Measurements from ENCODE around the gene ZIC1.

Gene ZIC1

DNA sequence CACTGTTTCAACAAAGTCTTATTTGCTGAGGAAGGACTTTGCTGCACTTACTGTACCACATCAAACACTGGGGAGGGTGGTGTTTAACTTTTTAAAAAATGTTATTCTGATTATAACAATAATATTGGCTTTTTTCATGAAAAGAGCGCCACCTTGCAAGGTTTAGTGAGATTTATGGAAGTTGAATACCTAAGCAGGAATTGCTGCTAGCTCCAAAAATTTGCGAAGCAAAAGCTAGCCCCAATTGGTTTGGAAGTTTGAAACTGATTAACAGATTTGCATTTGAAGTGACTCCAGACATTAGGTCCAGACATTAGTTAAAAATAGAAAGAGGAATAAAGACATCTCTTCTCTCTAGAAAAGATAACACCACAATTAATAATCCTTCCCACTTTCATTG is 6.7 kb downstream of the ZIC1 start:
- H3K27me3 ChIP-seq (ENCODE audit: control insufficient read depth in 1 of 2, insufficient read depth in 2 of 2, low read length in 2 of 2): peaks cover 71 to 88% of the 10 kb centered on the region in 2 donors
- no peak overlapping the region for H3K27ac ChIP-seq (ENCODE audit: low read depth, low read length)
- H3K9me3 ChIP-seq (ENCODE audit: control insufficient read depth in 1 of 2, low read length in 2 of 2): no peaks in the 10 kb centered on the region
- no peak overlapping the region for H3K4me3 ChIP-seq (ENCODE audit: low read depth in 1 of 2, low read length in 2 of 2)
- H3K9ac ChIP-seq (ENCODE audit: low read depth in 1 of 2, low read length in 2 of 2): no peak overlapping the region
- peaks cover 8 to 9% of the 10 kb centered on the region in 2 donors for H3K4me1 ChIP-seq (ENCODE audit: control insufficient read depth in 1 of 2, insufficient read depth in 2 of 2, low read length in 2 of 2)
- H3K36me3 ChIP-seq (ENCODE audit: control insufficient read depth in 1 of 2, insufficient read depth in 2 of 2, low read length in 2 of 2): no peaks in the 10 kb centered on the region

DNA sequence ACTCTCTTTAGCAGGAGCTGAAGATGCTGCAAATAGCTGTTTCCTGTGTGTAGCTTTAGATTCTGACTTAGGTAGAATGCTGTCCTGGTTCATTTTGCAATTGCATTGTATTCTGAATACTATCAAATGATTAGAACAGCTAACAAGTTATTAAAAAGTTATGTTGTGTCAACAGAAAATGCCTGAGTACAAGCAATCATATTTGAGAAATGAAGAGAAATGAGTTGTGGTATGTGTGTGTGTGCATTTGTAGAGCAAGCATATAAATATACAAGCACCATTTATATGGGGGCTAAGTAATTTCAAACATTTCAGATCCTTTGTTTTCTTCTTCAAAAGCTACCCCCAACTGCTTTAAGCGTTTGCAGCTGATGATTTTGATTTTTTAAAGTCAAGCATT is 7.8 kb downstream of the ZIC1 start:
- Histone ChIP-seq H3K9me3 (ENCODE audit: control insufficient read depth in 1 of 2, low read length in 2 of 2) (no peaks in the 10 kb centered on the region), H3K4me3 (ENCODE audit: low read depth in 1 of 2, low read length in 2 of 2) (no peak overlapping the region)

DNA sequence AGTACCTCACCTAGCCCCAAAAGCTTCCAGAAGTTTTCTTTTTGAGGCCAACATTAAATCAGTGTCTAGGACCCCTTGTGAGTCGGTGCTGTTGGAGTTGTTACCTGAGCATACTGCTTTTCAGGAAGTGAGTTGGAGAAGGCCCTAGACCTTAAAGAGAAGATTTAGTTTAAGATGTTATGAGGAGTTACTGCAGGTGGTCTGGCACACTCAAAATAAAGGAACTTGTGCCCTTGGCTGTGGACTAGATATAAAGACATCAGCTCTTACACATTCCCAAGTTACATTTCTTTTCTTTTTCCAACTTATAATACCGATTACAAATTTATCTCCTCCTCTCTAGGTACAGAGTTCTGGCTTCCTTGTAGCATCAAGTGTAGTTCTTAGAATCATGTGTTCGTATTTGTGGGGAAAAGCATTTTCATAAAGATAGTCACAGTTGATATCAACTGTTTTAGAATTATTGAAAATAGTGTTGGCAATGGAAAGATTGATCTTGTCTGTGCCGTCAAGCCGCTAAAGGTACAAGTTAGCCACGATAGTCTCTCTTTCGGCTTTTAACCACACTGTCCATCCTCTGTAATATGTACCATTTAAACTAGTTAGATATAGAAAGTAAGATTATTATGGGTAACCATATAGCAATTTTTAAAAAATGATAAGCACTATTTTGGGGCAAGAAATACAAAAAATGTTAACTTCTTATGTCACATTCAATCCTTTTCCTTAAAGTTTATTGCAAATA is 8.6 kb downstream of the ZIC1 start:
- no peak overlapping the region for H3K27ac ChIP-seq (ENCODE audit: low read depth, low read length)
- H3K27me3 ChIP-seq (ENCODE audit: control insufficient read depth in 1 of 2, insufficient read depth in 2 of 2, low read length in 2 of 2): peaks cover 74 to 89% of the 10 kb centered on the region in 2 donors
- no peak overlapping the region for H3K9ac ChIP-seq (ENCODE audit: low read depth in 1 of 2, low read length in 2 of 2)
- H3K36me3 ChIP-seq (ENCODE audit: control insufficient read depth in 1 of 2, insufficient read depth in 2 of 2, low read length in 2 of 2): no peaks in the 10 kb centered on the region
- H3K4me1 ChIP-seq (ENCODE audit: control insufficient read depth in 1 of 2, insufficient read depth in 2 of 2, low read length in 2 of 2): peaks cover 7 to 9% of the 10 kb centered on the region in 2 donors
- no peaks in the 10 kb centered on the region for H3K9me3 ChIP-seq (ENCODE audit: control insufficient read depth in 1 of 2, low read length in 2 of 2)
- no peak overlapping the region for H3K4me3 ChIP-seq (ENCODE audit: low read depth in 1 of 2, low read length in 2 of 2)

More for the DNA sequence above, 7.8 kb downstream of the ZIC1 start:
- H3K36me3 ChIP-seq (ENCODE audit: control insufficient read depth in 1 of 2, insufficient read depth in 2 of 2, low read length in 2 of 2): no peaks in the 10 kb centered on the region
- H3K27me3 ChIP-seq (ENCODE audit: control insufficient read depth in 1 of 2, insufficient read depth in 2 of 2, low read length in 2 of 2): peaks cover 74 to 89% of the 10 kb centered on the region in 2 donors
- peaks cover 7 to 9% of the 10 kb centered on the region in 2 donors for H3K4me1 ChIP-seq (ENCODE audit: control insufficient read depth in 1 of 2, insufficient read depth in 2 of 2, low read length in 2 of 2)
- H3K27ac ChIP-seq (ENCODE audit: low read depth, low read length): no peak overlapping the region
- H3K9ac ChIP-seq (ENCODE audit: low read depth in 1 of 2, low read length in 2 of 2): no peak overlapping the region

DNA sequence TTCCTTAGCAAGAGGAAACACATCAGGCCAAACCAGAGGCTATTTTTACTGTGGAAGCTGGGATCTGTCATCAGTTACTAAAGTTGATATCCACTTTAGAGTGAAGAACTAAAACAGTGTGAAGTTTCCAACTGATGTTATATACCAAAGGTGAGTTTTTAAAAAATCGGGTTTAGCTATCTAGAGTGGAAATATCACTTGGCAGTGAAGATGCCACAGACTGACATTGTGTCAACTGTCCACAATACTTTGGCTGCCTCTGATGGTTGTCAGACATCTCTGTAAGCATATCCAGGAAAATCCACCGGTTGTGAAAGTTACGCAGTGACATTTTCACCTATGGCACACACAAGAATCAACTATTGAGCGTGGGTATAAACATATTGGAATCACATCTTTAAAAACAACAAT is 9.2 kb downstream of the ZIC1 start:
- H3K9me3 ChIP-seq (ENCODE audit: control insufficient read depth in 1 of 2, low read length in 2 of 2): no peaks in the 10 kb centered on the region
- H3K9ac ChIP-seq (ENCODE audit: low read depth in 1 of 2, low read length in 2 of 2): no peak overlapping the region
- peaks cover 2 to 7% of the 10 kb centered on the region in 2 donors for H3K4me1 ChIP-seq (ENCODE audit: control insufficient read depth in 1 of 2, insufficient read depth in 2 of 2, low read length in 2 of 2)
- no peaks in the 10 kb centered on the region for H3K36me3 ChIP-seq (ENCODE audit: control insufficient read depth in 1 of 2, insufficient read depth in 2 of 2, low read length in 2 of 2)
- H3K4me3 ChIP-seq (ENCODE audit: low read depth in 1 of 2, low read length in 2 of 2): no peak overlapping the region
- H3K27me3 ChIP-seq (ENCODE audit: control insufficient read depth in 1 of 2, insufficient read depth in 2 of 2, low read length in 2 of 2): peaks cover 74 to 89% of the 10 kb centered on the region in 2 donors
- H3K27ac ChIP-seq (ENCODE audit: low read depth, low read length): no peak overlapping the region

DNA sequence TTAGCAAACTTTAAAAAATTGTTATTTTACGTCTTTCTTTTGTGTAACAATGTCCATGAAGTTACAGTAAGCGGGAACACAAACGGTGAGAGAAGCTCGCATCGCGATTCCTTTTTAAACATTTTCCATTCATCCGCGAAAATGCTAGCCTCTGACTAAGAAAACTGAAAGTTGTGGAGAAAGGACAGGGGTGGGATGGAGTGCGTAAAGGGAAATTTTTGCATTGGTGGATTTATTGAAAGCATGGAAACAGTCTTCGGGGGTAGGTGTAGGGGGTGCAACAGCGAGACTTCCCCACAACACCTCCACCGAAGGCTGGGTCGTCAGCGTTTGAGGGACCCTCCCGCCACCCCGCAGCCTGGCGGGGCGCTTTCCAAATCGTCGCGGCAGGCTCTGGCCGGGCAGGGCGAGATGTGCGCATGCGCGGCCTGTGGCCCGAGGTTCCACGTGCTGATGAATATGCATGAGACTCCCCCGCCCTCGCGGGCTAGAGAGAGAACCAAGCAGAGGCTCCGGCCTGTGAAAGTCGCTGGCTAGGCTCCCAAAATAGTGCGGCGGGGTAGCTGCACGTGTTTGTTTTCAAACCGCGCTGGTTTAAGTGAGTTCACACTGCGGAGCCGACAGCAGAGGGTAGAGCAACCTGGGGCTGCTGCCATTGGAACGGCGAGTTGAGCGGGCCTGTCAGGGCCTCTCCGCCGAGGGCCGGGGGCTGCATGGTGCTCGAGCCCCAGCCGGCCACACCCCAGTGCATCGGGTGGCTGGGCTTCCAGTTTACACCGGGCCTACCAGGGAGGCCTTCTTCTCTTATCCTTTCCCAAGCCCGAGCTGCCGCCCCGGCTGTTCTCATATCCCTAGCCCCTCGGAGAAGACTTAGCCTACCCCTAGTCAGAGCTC is 9.9 kb downstream of the ZIC1 start:
- Histone ChIP-seq H3K36me3 (ENCODE audit: control insufficient read depth in 1 of 2, insufficient read depth in 2 of 2, low read length in 2 of 2) (no peaks in the 10 kb centered on the region), H3K9ac (ENCODE audit: low read depth in 1 of 2, low read length in 2 of 2) (no peak overlapping the region), H3K4me3 (ENCODE audit: low read depth in 1 of 2, low read length in 2 of 2) (peak overlapping the region; percentile 28 to 43), H3K27ac (ENCODE audit: low read depth, low read length) (no peak overlapping the region), H3K9me3 (ENCODE audit: control insufficient read depth in 1 of 2, low read length in 2 of 2) (no peaks in the 10 kb centered on the region), H3K27me3 (ENCODE audit: control insufficient read depth in 1 of 2, insufficient read depth in 2 of 2, low read length in 2 of 2) (peaks cover 75 to 91% of the 10 kb centered on the region in 2 donors), H3K4me1 (ENCODE audit: control insufficient read depth in 1 of 2, insufficient read depth in 2 of 2, low read length in 2 of 2) (peaks cover 0 to 7% of the 10 kb centered on the region in 2 donors)

DNA sequence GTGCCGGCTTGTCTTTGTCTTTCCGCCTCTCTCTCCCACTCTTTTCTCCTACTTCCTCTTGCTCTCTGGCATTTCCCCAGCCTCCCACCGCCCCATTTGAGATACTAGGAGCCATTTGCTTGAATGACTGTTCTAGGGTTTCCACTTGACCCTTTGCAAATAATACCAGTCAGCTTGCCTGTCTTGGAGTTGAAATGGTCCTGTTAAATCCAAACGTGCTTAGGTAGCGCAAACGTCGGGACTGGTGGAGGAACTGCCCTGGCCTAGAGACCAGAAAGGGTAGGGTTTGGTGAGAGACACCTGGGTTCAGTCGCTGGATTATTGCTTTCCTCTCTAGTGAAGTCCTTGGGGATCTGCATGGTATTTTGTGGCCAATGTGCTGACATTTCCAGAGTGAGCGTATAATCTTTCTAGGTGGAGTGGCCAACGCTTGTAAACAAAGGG is 10.6 kb downstream of the ZIC1 start:
- no peak overlapping the region for H3K27ac ChIP-seq (ENCODE audit: low read depth, low read length)
- H3K36me3 ChIP-seq (ENCODE audit: control insufficient read depth in 1 of 2, insufficient read depth in 2 of 2, low read length in 2 of 2): no peaks in the 10 kb centered on the region
- H3K9me3 ChIP-seq (ENCODE audit: control insufficient read depth in 1 of 2, low read length in 2 of 2): no peaks in the 10 kb centered on the region
- H3K27me3 ChIP-seq (ENCODE audit: control insufficient read depth in 1 of 2, insufficient read depth in 2 of 2, low read length in 2 of 2): peaks cover 75 to 91% of the 10 kb centered on the region in 2 donors
- no peak overlapping the region for H3K9ac ChIP-seq (ENCODE audit: low read depth in 1 of 2, low read length in 2 of 2)
- peaks cover 0 to 7% of the 10 kb centered on the region in 2 donors for H3K4me1 ChIP-seq (ENCODE audit: control insufficient read depth in 1 of 2, insufficient read depth in 2 of 2, low read length in 2 of 2)
- no peak overlapping the region for H3K4me3 ChIP-seq (ENCODE audit: low read depth in 1 of 2, low read length in 2 of 2)

DNA sequence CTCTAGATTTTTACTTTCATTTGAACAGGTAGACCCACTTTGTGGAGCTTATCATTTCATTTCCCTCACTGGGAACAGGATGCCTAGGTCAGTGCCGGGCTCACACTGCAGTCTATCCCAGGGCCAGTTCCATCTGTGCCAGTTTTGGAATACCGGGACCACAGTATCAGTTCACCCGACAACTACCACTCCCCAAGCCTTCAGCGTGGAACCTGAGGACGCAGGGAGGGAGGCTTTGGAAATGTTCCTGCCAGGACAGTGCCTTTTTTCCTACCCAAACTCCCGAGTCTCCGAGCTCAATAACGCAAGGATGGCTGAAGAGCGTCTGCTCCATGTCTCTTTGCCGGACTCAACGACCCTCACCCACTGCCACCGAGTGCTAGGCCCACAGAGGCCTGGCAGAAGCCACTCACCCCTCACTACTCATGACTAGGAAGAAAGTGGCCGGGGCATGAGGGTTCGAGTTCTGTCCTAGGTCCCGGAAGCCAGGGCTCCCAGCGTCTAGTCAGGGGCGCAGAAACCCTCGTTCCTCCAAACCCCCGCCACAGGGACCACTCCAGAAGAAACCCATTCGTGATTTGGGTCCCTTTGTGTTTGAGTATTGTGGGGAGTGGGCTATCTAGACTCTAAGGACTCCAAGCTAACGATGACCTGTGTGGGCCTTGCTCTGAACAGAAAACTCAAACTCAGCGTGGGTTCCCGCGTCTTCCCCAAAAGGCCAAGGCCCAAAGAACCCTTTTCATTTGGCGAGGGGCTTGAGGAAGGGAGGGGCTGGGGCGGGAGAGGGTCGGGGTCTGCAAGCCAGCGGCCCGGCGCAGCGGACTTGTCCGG is 11.4 kb downstream of the ZIC1 start:
- Histone ChIP-seq H3K27ac (ENCODE audit: low read depth, low read length) (no peak overlapping the region), H3K36me3 (ENCODE audit: control insufficient read depth in 1 of 2, insufficient read depth in 2 of 2, low read length in 2 of 2) (no peaks in the 10 kb centered on the region), H3K4me1 (ENCODE audit: control insufficient read depth in 1 of 2, insufficient read depth in 2 of 2, low read length in 2 of 2) (peaks cover 0 to 7% of the 10 kb centered on the region in 2 donors), H3K9me3 (ENCODE audit: control insufficient read depth in 1 of 2, low read length in 2 of 2) (no peaks in the 10 kb centered on the region), H3K27me3 (ENCODE audit: control insufficient read depth in 1 of 2, insufficient read depth in 2 of 2, low read length in 2 of 2) (peaks cover 80 to 91% of the 10 kb centered on the region in 2 donors), H3K9ac (ENCODE audit: low read depth in 1 of 2, low read length in 2 of 2) (no peak overlapping the region), H3K4me3 (ENCODE audit: low read depth in 1 of 2, low read length in 2 of 2) (no peak overlapping the region)

DNA sequence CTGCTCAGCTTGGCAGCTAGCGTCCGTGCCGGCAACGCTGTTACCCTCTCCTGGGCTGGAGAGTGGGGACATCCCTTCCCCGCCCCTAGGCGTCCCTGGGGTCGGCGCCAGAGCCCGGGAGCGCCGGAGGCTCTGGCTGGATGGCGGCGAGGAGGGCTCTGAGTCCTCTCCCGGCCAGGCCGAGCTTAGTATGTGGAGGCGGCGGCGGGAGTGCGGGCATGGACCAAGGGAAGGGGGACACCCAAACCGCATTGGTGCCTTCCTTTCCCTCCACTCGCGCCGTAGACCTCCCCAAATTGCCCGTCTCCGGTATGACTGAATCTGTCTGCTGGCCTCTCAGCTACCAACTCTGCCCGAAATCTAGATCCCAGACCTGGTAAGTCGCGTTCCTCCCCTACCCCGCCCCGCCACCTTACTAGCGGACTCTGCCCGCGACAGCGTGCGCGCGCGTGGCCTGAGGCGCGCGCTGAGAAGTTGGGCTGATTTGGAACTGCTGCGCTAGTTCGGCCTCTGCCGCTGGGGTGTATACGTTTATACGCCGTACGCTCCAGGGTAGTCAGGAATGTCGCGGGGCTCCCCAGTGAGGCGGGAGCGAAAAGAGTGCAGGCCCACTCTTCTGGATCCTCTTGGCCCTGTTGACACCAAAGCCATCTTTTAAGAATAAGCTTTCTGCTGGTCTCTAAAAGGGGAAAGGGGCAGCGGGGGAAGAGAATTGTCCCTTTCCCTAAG is 12.2 kb downstream of the ZIC1 start:
- no peak overlapping the region for H3K27ac ChIP-seq (ENCODE audit: low read depth, low read length)
- no peak overlapping the region for H3K9ac ChIP-seq (ENCODE audit: low read depth in 1 of 2, low read length in 2 of 2)
- peaks cover 0 to 7% of the 10 kb centered on the region in 2 donors for H3K4me1 ChIP-seq (ENCODE audit: control insufficient read depth in 1 of 2, insufficient read depth in 2 of 2, low read length in 2 of 2)
- peaks cover 80 to 89% of the 10 kb centered on the region in 2 donors for H3K27me3 ChIP-seq (ENCODE audit: control insufficient read depth in 1 of 2, insufficient read depth in 2 of 2, low read length in 2 of 2)
- no peak overlapping the region for H3K4me3 ChIP-seq (ENCODE audit: low read depth in 1 of 2, low read length in 2 of 2)
- H3K9me3 ChIP-seq (ENCODE audit: control insufficient read depth in 1 of 2, low read length in 2 of 2): no peaks in the 10 kb centered on the region
- no peaks in the 10 kb centered on the region for H3K36me3 ChIP-seq (ENCODE audit: control insufficient read depth in 1 of 2, insufficient read depth in 2 of 2, low read length in 2 of 2)

DNA sequence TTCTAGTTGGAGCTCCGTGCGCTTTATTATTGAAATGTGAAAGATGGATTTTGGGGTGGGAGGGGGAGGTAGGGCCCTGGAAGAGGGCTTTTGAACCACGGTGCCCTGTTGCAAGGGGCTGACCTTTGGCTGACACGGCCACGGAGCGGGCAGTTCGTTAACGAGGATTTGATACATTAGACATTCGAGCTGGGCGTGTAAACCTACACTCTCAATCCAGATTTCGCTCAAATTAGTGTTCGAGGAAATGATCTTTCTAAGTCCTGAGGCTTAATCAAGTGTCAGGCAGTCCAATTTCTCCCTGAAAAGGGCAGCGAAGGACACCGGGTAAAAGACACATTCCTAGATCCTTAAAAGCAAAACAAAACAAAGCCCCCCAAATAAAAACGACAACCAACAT is 13.0 kb downstream of the ZIC1 start:
- peaks cover 0 to 7% of the 10 kb centered on the region in 2 donors for H3K4me1 ChIP-seq (ENCODE audit: control insufficient read depth in 1 of 2, insufficient read depth in 2 of 2, low read length in 2 of 2)
- H3K27me3 ChIP-seq (ENCODE audit: control insufficient read depth in 1 of 2, insufficient read depth in 2 of 2, low read length in 2 of 2): peaks cover 78 to 84% of the 10 kb centered on the region in 2 donors
- H3K4me3 ChIP-seq (ENCODE audit: low read depth in 1 of 2, low read length in 2 of 2): no peak overlapping the region
- H3K9me3 ChIP-seq (ENCODE audit: control insufficient read depth in 1 of 2, low read length in 2 of 2): no peaks in the 10 kb centered on the region
- no peaks in the 10 kb centered on the region for H3K36me3 ChIP-seq (ENCODE audit: control insufficient read depth in 1 of 2, insufficient read depth in 2 of 2, low read length in 2 of 2)
- H3K9ac ChIP-seq (ENCODE audit: low read depth in 1 of 2, low read length in 2 of 2): no peak overlapping the region
- H3K27ac ChIP-seq (ENCODE audit: low read depth, low read length): no peak overlapping the region
